Mesendoderm (in vitro differentiated cells): ENCODE results near the gene CCL4.
"Not testable (repeated sequence)": the region's sequence is repeated elsewhere in the genome, so short reads cannot be mapped to it uniquely, and the experiment has no call there.

Experiments
- DNase-seq: peaks from one replicate; pipeline ENCODE4 v3.0.0; 2013
- H2AK5ac ChIP-seq: 2 replicates; pipeline ENCODE4 v1.6.1; 2013; ENCODE audit warnings: low read length, inconsistent platforms
- H2BK120ac ChIP-seq: 2 replicates; pipeline ENCODE4 v1.6.1; 2013; ENCODE audit warnings: low read depth, mild to moderate bottlenecking, low read length, moderate library complexity, mixed read lengths
- H2BK15ac ChIP-seq: replicated peaks from 2 replicates; pipeline ENCODE4 v1.6.1; 2013; ENCODE audit warnings: low read depth, mild to moderate bottlenecking, moderate library complexity
- H2BK5ac ChIP-seq: 2 replicates; pipeline ENCODE4 v1.6.1; 2013; ENCODE audit warnings: low read length, inconsistent platforms
- H3K18ac ChIP-seq: 2 replicates; pipeline ENCODE4 v1.6.1; 2013; ENCODE audit warnings: mild to moderate bottlenecking, low read length, mixed read lengths
- H3K23ac ChIP-seq: one replicate; pipeline ENCODE4 v1.6.1; 2013; ENCODE audit warnings: low read length
- H3K27ac ChIP-seq: 2 replicates; pipeline ENCODE4 v1.5.1; 2013; ENCODE audit warnings: low read depth, mild to moderate bottlenecking, inconsistent platforms, low read length, moderate library complexity
- H3K27me3 ChIP-seq: 2 replicates; pipeline ENCODE4 v1.6.1; 2013; ENCODE audit warnings: low read length, control low read depth, mild to moderate bottlenecking, inconsistent platforms; ENCODE audit not compliant: insufficient read depth, poor library complexity
- H3K36me3 ChIP-seq: 2 replicates; pipeline ENCODE4 v1.6.1; 2013; ENCODE audit warnings: low read length, inconsistent platforms; ENCODE audit not compliant: control insufficient read depth, insufficient read depth
- H3K4ac ChIP-seq: one replicate; pipeline ENCODE4 v1.6.1; 2013; ENCODE audit warnings: low read depth, mild to moderate bottlenecking, low read length, moderate library complexity
- H3K4me1 ChIP-seq: 2 replicates; pipeline ENCODE4 v1.6.1; 2013; ENCODE audit warnings: low read depth, low read length, inconsistent platforms; ENCODE audit not compliant: control insufficient read depth
- H3K4me2 ChIP-seq: 2 replicates; pipeline ENCODE4 v1.6.1; 2013; ENCODE audit warnings: low read length
- H3K4me3 ChIP-seq: 2 replicates; pipeline ENCODE4 v1.5.1; 2013; ENCODE audit warnings: mild to moderate bottlenecking, low read length
- H3K56ac ChIP-seq: one replicate; pipeline ENCODE4 v1.6.1; 2013; ENCODE audit warnings: low read length
- H3K79me1 ChIP-seq: 2 replicates; pipeline ENCODE4 v1.6.1; 2013; ENCODE audit warnings: low read length, inconsistent platforms
- H3K79me2 ChIP-seq: 2 replicates; pipeline ENCODE4 v1.6.1; 2013; ENCODE audit warnings: mild to moderate bottlenecking, low read length; ENCODE audit not compliant: control insufficient read depth, insufficient read depth
- H3K9ac ChIP-seq: 2 replicates; pipeline ENCODE4 v1.6.1; 2013; ENCODE audit warnings: low read length, inconsistent platforms
- H4K5ac ChIP-seq: one replicate; pipeline ENCODE4 v1.6.1; 2013; ENCODE audit warnings: low read length
- H4K8ac ChIP-seq: one replicate; pipeline ENCODE4 v1.6.1; 2013; ENCODE audit warnings: low read depth, mild to moderate bottlenecking, control low read depth, low read length, moderate library complexity
- WGBS: extraction: QIAGEN DNeasy Blood & Tissue Kit; methylation state at CpG from one replicate; pipeline ENCODE4 v1.1.7; 2013; ENCODE audit warnings: low lambda C conversion rate, missing lambda C conversion rate; ENCODE audit not compliant: insufficient coverage; ENCODE audit errors: extremely low coverage; 5-methylcytosine and 5-hydroxymethylcytosine counted together

The CCL4 gene

GRCh38 chr17:36094746-36095145 lies 8.9 kb upstream of the CCL4 start:
- Histone ChIP-seq H2AK5ac (no peak overlapping the region), H3K56ac (no peak overlapping the region), H3K79me2 (no peaks in the 10 kb centered on the region), H4K8ac (no peak overlapping the region), H3K27ac (no peak overlapping the region), H3K4me2 (no peak overlapping the region), H3K36me3 (no peaks in the 10 kb centered on the region), H3K79me1 (no peaks in the 10 kb centered on the region), H3K18ac (no peak overlapping the region), H2BK15ac (no peak overlapping the region), H3K4ac (no peak overlapping the region), H2BK120ac (no peak overlapping the region), H3K4me1 (no peaks in the 10 kb centered on the region), H3K23ac (no peak overlapping the region), H3K9ac (no peak overlapping the region), H4K5ac (no peak overlapping the region), H2BK5ac (no peak overlapping the region), H3K4me3 (no peak overlapping the region), H3K27me3 (no peaks in the 10 kb centered on the region)
- no CpG with 5 or more reads among the region's 7 CpGs for WGBS
- no peak for DNase-seq

- H3K23ac ChIP-seq: no peak overlapping the region
- no peak overlapping the region for H3K4me2 ChIP-seq
- H3K79me2 ChIP-seq: no peaks in the 10 kb centered on the region
- H2BK120ac ChIP-seq: no peak overlapping the region
- no peaks in the 10 kb centered on the region for H3K27me3 ChIP-seq
- H2BK5ac ChIP-seq: no peak overlapping the region
- H3K56ac ChIP-seq: no peak overlapping the region
- no peak overlapping the region for H3K4me3 ChIP-seq
- no peak overlapping the region for H2BK15ac ChIP-seq
- no peak overlapping the region for H4K5ac ChIP-seq
- no peaks in the 10 kb centered on the region for H3K79me1 ChIP-seq
- H3K27ac ChIP-seq: no peak overlapping the region
- H2AK5ac ChIP-seq: no peak overlapping the region
- DNase-seq: no peak
- H3K9ac ChIP-seq: no peak overlapping the region
- no peaks in the 10 kb centered on the region for H3K36me3 ChIP-seq
- H4K8ac ChIP-seq: no peak overlapping the region
- no peak overlapping the region for H3K18ac ChIP-seq
- WGBS: no CpG with 5 or more reads among the region's 1 CpG
- H3K4ac ChIP-seq: no peak overlapping the region
- no peaks in the 10 kb centered on the region for H3K4me1 ChIP-seq
These were observed 7.6 kb upstream of the CCL4 start for GRCh38 chr17:36095992-36096391.

GRCh38 chr17:36099004-36099403 lies 4.6 kb upstream of the CCL4 start:
- not testable (repeated sequence) for H3K18ac ChIP-seq, H3K4me1 ChIP-seq, H3K4me2 ChIP-seq, H2BK15ac ChIP-seq, H2BK120ac ChIP-seq, H3K4me3 ChIP-seq, DNase-seq, H3K36me3 ChIP-seq, H4K5ac ChIP-seq, H3K4ac ChIP-seq, H3K79me1 ChIP-seq, H3K27me3 ChIP-seq, H3K79me2 ChIP-seq, H3K56ac ChIP-seq, H3K27ac ChIP-seq, H4K8ac ChIP-seq, H2AK5ac ChIP-seq, H3K9ac ChIP-seq, H3K23ac ChIP-seq, H2BK5ac ChIP-seq
- no CpG with 5 or more reads among the region's 1 CpG for WGBS

- H3K79me1 ChIP-seq, H3K27me3 ChIP-seq, H3K18ac ChIP-seq, H3K56ac ChIP-seq, H3K23ac ChIP-seq, H3K27ac ChIP-seq, H2BK5ac ChIP-seq, H4K8ac ChIP-seq, H3K79me2 ChIP-seq, H3K9ac ChIP-seq, H3K4me3 ChIP-seq, H3K4me1 ChIP-seq, H3K36me3 ChIP-seq, H2BK15ac ChIP-seq, H4K5ac ChIP-seq, H3K4me2 ChIP-seq, H3K4ac ChIP-seq, H2BK120ac ChIP-seq, DNase-seq, H2AK5ac ChIP-seq: not testable (repeated sequence)
- no CpG with 5 or more reads among the region's 7 CpGs for WGBS
These were observed 619 bp downstream of the CCL4 start for GRCh38 chr17:36104246-36104645.

- no peak overlapping the region for H3K9ac ChIP-seq
- H2BK15ac ChIP-seq: no peak overlapping the region
- H3K27ac ChIP-seq: no peak overlapping the region
- H3K27me3 ChIP-seq: no peaks in the 10 kb centered on the region
- H3K56ac ChIP-seq: no peak overlapping the region
- H3K4me3 ChIP-seq: no peak overlapping the region
- no peak overlapping the region for H3K4ac ChIP-seq
- no peaks in the 10 kb centered on the region for H3K79me2 ChIP-seq
- H2BK120ac ChIP-seq: no peak overlapping the region
- no peak for DNase-seq
- H3K4me1 ChIP-seq: no peaks in the 10 kb centered on the region
- H3K18ac ChIP-seq: no peak overlapping the region
- WGBS: no CpG with 5 or more reads among the region's 4 CpGs
- no peak overlapping the region for H2AK5ac ChIP-seq
- H4K5ac ChIP-seq: no peak overlapping the region
- no peak overlapping the region for H2BK5ac ChIP-seq
- H4K8ac ChIP-seq: no peak overlapping the region
- H3K36me3 ChIP-seq: no peaks in the 10 kb centered on the region
- H3K79me1 ChIP-seq: no peaks in the 10 kb centered on the region
- H3K23ac ChIP-seq: no peak overlapping the region
- no peak overlapping the region for H3K4me2 ChIP-seq
These were observed 1.1 kb downstream of the CCL4 start for GRCh38 chr17:36104701-36105181.

GRCh38 chr17:36105781-36106492 lies 2.3 kb downstream of the CCL4 start:
- H2AK5ac ChIP-seq: no peak overlapping the region
- H3K23ac ChIP-seq: no peak overlapping the region
- H3K56ac ChIP-seq: no peak overlapping the region
- no CpG with 5 or more reads among the region's 5 CpGs for WGBS
- H3K79me1 ChIP-seq: no peaks in the 10 kb centered on the region
- H4K5ac ChIP-seq: no peak overlapping the region
- H2BK5ac ChIP-seq: no peak overlapping the region
- no peak overlapping the region for H3K27ac ChIP-seq
- no peaks in the 10 kb centered on the region for H3K36me3 ChIP-seq
- H3K4me2 ChIP-seq: no peak overlapping the region
- H2BK15ac ChIP-seq: no peak overlapping the region
- no peak overlapping the region for H2BK120ac ChIP-seq
- H3K9ac ChIP-seq: no peak overlapping the region
- no peak overlapping the region for H4K8ac ChIP-seq
- H3K4me1 ChIP-seq: no peaks in the 10 kb centered on the region
- no peak for DNase-seq
- no peaks in the 10 kb centered on the region for H3K27me3 ChIP-seq
- no peaks in the 10 kb centered on the region for H3K79me2 ChIP-seq
- H3K4me3 ChIP-seq: no peak overlapping the region
- no peak overlapping the region for H3K18ac ChIP-seq
- H3K4ac ChIP-seq: no peak overlapping the region
